B cell (primary cell): ENCODE measurements around the gene PRR23E.

Experiments used
- CTCF ChIP-seq: fragments of 200-600 bp; IDR thresholded peaks from one replicate; pipeline ENCODE4 v1.8.0; 2022; ENCODE audit warnings: antibody characterized with exemption, mild to moderate bottlenecking
- EZH2 ChIP-seq: IDR thresholded peaks from 2 replicates; pipeline ENCODE4 v1.6.1; 2012; ENCODE audit warnings: borderline replicate concordance, low read depth, mild to moderate bottlenecking, moderate library complexity, low read length; ENCODE audit not compliant: insufficient read depth, poor library complexity, severe bottlenecking

- TF ChIP-seq CTCF (no peak), EZH2 (no peak)
These were observed 25.5 kb upstream of the PRR23E start for GRCh38 chr3:127167315-127168043.
